DMS 273 (cell line): ENCODE data around the gene PFKFB3.

Experiments used
- DNase-seq: peaks from one replicate; lab custom pipeline; 2025; ENCODE audit not compliant: unreplicated experiment; lab: John Stamatoyannopoulos, UW

PFKFB3 gene

GRCh38 chr10:6299743-6300105 lies 97.0 kb downstream of the PFKFB3 start:
- no peak for DNase-seq

GRCh38 chr10:6300106-6300783 lies 97.5 kb downstream of the PFKFB3 start:
- DNase-seq, result peak; percentile 2

GRCh38 chr10:6300784-6301460 lies 98.2 kb downstream of the PFKFB3 start:
- no peak for DNase-seq

- no peak for DNase-seq
Observed at GRCh38 chr10:6301488-6302075, 98.8 kb downstream of the PFKFB3 start.
